Raji (cell line): Measurements from ENCODE around the gene SLC6A12.

ENCODE experiments used
- POLR2A ChIP-seq: IDR thresholded peaks from 2 replicates; pipeline ENCODE4 v1.6.1; 2011; ENCODE audit warnings: low read depth, low read length, control low read depth; ENCODE audit not compliant: insufficient read depth

SLC6A12 gene

DNA sequence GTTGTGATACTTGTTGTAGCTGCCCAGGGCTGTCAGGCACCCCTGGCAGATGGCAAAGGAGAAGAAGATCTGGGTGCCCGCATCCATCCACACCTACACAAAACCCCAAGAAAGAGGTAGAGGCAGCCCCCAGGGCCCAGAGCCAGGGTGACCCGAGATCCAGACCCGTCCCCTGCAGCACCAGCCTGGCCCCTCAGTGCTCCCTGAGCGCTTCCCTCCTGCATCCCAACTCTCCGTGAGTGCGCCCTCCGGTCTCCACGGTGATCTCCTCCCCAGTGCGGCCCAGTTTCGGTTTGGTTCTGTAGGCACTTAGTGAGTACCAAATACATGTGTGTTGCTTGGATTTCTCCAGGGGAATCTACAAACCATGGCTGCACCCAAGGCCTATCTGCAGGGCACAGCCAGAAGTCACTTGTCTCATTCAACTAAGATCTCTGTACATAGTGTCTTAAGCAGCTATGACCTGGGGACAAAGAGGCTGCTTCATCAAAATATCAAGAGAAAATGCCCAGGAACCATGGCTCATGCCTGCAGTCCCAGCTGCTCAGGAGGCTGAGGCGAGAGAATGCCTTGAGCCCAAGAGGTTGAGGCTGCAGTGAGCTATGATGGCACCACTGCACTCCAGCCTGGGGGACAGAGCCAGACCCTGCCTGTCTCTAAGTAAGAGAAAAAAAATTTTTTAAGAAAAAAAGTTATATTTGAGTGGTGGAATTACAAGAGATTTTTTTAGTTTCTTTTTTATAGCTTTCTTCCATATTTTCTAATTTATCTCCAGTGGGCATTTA is 15.9 kb downstream of the SLC6A12 start:
- TF ChIP-seq POLR2A: no peak

DNA sequence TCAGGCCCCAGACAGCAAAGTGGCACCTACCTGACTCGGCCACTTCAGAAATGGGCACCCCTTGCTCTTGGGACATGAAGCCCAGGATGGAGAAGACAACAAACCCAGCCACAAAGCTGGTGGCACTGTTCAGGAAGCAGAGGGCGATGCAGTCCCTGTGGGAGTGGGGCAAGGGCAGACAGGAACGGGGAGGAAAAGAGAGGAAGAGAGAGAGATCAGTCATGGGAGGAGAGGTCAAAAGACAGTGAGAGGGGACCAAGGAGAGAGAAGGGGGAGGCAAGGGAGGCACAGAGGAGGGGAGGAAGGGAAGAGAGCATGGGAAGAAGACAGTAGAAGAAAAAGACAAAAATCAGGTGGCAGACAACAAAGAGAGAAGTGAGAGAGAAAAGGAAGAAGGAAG is 16.6 kb downstream of the SLC6A12 start:
- TF ChIP-seq POLR2A: no peak

DNA sequence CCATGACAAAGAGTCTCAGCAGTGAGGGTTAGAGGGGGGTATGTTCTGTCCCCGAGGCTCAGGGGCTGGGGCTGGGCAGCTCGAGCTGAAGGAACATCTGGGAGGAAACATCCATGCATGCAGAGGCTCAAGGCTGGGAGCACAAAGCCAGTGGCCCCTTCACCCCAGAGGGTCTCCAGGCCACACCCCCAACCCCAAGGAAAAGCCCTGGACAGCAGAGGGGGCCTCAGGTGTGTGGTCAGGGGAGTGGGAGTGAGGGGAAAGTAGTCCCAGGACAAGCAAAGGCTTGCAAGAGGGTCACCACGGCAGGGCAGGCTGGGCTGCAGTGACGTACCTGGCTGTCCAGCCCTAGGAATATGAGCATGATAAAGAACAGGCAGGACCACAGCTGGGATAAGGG is 17.5 kb downstream of the SLC6A12 start:
- TF ChIP-seq POLR2A: no peak

DNA sequence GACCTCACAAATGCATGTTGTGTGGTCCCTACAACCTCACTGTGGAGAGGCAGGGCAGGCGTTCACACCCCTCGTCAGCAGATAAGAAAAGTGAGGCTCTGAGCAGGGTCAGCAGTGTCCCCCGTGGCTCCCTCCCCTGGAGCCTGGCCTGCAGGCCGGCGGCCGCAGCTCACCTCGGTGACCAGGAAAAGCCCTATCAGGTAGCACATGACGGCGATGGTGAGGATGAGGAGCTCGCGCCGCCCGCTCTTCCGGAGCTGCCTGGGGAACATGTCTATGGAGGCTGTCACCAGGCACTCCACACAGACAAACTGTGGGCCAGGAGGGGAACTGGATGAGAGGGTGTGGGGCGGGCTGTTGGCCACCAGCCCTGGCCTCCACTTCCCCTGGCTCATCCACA is 18.0 kb downstream of the SLC6A12 start:
- TF ChIP-seq POLR2A: no peak

DNA sequence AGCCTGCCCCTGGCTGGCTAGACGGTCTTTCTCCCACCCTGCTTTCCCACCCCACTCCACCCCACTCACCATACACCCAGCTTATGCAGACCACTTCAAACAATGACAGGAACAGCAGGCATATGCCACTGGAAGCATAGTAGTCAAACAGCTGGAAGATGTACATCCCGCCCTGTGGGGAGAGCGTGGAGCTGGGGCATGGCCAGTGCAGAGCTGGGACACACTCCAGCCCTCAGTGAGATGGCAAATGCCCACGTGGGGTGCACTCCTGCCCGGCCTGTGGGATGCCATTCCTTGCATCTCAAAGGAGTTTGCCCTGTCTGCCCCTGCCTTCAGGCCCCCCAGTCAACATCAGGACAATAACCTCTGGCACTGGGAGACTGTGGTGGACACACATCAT is 18.8 kb downstream of the SLC6A12 start:
- TF ChIP-seq POLR2A: no peak

DNA sequence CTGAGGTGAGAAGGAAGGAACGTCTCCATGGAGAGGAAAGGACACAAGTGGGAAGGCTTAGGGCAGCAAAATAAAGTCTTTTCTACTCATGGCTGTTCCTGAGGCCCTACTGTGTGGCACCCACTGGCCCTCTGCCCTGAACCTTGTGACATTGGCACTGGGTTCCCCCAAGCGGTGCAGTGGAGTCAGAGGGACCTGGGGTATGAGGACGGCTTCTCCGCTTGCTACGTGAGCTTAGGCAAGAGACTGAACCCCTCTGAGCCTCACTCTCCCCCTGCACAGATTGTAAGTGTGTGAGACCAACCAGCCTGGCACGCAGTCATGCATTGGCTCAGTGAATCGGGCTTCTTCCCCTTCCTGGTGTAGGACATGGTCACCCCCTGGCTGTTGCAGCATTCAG is 19.7 kb downstream of the SLC6A12 start:
- no peak for TF ChIP-seq POLR2A

DNA sequence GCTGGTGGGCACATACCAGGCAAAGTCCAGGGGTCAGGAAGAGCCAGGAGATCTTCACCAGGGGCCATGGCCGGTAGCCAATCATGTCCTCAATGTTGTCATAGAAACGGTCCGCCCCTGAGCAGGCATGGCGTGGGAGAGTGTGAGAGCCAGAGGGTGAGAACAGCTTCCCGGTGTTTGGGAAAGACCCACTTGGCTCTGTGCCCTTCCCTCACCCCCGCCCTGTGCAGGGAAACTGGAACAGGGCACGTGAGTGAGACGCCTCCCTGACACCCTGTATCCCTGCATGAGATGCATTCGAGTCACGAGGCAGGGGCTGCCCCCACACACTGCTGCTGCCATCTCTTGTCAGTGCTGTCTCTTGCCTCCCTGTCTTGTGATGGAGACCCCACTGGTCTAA is 20.7 kb downstream of the SLC6A12 start:
- no peak for TF ChIP-seq POLR2A

DNA sequence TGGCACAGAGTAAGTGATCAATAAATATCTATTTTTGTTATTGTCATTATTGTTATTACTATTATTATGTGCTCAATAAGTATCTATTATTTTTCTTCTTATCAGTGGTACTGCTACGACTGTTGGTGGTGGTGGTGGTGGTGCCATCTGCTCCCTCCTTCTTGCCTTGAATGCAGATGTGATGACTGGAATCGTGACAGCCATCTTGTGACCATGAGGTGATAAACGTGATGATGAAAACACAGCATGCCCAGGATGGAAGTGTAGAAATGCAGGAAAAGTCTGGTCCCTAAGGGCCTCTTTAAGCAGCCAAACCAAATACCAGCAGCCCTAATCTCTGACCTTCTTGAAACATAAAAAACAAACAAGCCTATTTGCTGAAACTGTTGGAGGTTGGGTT is 22.4 kb downstream of the SLC6A12 start:
- TF ChIP-seq POLR2A: no peak

DNA sequence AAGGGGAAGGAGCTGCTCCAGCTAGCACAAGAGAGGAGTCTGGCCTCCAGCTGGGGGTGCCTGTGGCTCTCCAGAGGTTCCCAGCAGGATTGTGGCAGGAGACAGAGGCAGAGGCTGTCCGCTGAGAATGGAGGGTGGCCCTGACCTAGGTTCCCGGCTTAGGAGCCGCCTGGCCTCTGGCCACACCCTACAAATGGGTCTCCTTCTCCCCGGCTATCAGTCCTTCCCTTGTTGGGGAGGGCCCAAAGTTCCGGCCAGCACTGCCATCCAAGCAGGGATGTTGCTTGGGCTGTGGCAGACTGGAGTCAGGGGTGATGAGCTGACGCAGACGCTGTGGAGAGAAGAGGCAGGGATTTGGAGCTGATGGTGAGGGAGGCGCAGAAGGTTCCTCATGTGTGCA is 23.1 kb downstream of the SLC6A12 start:
- TF ChIP-seq POLR2A: no peak

DNA sequence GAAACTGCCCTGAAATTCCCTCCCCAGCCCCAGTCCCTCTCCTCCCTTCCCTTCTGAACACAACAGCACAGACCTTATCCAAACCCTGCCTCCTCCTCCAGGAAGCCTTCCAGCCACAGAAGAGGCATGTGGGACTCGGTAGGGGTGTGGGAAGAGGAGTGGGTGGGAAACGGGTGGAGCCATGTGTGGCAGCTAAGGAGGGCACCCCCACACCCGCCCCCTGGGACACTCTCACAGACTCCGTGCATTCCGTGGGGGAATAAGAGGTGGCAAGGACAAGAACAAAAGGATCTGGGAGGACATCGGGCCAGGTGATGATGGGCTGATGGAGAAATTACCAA is 24.4 kb downstream of the SLC6A12 start:
- TF ChIP-seq POLR2A: no peak

DNA sequence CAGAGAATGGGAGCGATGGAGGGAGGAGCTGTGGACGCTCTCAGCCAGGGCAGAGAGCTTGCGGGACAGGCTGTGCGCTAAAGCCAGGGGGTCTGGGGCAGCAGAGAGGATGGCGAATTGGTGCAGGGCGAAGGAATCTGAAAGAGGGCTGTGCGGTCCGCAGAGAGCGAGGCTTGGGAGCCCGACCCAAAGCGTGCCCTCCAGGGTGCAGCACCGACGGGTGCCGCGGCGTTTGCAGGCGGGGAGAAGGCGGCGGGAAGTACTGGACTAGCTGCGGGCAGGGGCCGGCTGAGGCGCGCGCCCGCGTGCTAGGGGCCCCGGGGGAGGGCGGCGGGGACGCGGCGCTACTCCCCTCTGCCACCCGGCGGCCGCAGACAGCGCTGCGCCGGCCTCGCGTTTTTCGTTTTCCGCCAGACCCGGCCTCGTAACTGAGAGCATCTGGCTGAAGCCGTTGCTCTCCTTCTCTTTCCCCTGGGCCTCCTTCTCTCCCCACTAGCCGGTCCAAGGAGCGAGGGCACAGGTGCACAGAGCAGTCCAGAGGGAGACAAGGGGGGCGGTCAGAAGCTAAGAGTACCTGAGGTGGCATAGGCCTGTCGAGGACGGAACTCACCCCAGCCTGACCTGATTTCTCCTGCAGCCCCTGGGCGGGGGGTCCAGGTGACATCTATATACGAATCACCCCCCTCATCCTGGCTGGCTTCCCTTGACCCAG is 24.9 kb downstream of the SLC6A12 start:
- no peak for TF ChIP-seq POLR2A

DNA sequence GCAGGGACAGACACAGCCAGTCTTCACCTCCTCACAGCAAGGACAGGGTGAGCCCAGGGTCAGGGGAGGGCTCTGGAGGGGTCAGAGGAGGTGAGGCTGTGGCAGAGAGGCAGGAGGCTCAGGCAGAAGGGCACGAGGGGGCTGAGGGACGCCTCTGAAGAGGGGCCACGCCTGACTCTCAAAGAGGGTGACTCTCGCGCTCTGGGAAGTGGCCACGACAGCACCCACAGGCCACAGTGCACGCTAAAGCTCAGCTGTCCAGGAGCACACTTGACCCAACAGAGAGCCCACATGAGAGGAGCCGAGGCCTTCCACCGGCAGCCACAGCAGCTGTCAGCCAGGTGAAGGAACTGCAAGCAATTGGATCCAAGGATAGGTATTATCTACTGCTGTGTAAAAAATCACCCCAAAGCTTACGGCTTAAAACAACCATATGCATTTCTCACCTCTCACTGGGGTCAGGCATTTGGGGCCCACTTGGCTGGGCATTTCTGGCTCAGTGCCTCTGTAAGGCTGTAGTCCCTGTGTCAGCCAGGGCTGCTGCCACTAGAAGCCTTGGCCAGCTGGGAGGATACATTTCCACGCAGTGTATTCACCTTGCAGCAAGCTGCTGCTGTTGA is 27.8 kb downstream of the SLC6A12 start:
- no peak for TF ChIP-seq POLR2A

DNA sequence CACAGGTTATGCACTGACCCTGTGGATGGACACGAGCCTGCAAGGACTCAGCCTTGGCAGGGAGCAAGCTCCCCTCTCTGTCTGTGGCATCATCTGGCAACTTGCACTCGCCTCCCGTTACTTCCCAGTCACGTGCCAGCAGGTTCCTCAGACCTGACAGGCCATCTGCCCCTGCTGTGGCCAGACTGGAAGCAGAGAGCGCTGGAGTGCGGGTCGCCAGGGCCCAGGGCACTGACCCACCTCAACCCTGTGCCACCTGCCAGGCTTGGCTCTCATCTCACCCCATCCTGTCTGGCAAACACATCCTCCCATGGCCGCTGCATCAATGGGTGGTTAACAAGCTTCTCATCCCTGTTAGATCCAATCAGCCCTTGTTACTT is 28.4 kb downstream of the SLC6A12 start:
- TF ChIP-seq POLR2A: no peak

DNA sequence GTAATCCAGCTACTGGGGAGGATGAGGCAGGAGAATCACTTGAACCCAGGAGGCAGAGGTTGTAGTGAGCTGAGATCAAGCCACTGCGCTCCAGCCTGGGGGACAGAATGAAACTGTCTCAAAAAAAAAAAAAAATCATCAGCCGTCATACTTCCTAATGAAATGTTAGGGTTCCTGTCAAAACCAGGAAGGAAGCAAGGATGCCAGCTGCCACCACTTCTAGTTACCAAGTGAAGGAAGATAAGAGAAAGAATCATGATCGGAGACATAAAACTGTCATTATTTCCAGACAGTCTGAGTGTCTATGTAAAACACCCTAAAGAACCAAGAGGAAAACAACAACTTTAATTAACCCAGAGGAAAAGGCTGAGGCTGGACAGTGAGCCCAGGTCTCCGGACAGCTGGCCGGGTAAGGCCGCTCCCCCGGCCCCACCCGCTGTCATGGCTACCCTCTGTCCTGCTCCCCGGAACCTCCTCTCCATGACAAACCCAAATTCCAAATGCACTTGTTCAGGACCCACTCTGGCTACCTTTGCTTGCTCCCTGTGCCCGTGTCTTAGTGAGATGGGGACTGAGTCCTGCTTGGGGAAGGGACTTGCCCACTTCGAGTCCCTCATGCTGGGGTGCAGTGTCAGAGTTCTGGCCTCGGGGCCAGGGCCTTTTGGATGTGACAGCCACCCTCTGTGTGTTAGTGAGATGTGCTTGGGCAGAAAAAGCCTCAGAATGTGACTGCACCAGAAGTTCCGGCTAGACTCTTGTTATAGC is 29.0 kb downstream of the SLC6A12 start:
- TF ChIP-seq POLR2A: no peak

DNA sequence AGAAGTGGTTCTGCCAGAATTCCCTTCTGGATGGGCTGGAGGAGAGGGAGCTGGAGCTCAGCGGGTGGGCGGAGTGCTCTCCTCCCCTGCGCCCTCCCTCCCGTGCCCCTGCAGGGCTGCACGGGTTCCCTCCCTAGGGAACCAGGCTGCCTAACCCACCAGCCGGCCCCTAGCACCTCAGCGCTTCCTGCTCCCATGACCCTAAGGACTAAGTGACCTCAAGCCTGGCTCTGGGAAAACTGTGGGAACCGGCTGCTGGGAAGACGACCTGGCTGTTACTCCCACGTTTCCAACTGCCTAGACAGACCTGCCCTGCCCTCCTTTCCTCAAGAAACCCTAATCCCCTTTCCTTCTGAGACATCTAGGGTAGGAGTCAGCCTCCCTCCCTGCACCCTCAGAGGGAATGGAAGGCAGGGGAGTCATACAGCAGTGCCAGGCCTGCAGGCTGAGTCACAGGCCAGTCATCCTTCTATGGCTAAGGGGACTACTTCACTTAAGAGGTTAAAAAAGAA is 31.5 kb downstream of the SLC6A12 start:
- TF ChIP-seq POLR2A: no peak
